C4-2B (cell line): ENCODE data around the gene LRRFIP1.

Source experiments
- ZFX ChIP-seq: fragments of 450-650 bp; IDR thresholded peaks from 2 replicates; pipeline ENCODE4 v1.6.1; 2017
- TF ChIP-seq, protein P1 (sequence below): fragments of 450-650 bp; conservative IDR thresholded peaks from 2 replicates; pipeline ENCODE4 v1.5.1; 2017; ENCODE audit warnings: mild to moderate bottlenecking

DNA sequence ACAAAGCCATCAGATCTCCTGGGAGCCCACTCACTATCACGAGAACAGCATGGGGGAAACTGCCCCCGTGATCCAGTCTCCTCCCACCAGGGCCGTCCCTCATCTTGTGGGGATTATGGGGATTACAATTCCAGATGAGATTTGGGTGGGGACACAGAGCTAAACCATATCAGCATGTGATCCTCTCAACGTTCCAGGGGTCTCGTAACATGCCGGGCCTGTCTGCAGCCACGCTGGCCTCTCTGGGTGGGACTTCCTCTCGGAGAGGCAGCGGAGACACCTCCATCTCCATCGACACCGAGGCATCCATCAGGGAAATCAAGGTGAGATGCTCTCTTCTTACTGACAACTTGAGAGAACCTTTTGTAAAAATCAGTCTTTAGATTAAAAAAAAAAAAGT, 121.6 kb downstream of the LRRFIP1 start:
- TF ChIP-seq, protein P1, sequence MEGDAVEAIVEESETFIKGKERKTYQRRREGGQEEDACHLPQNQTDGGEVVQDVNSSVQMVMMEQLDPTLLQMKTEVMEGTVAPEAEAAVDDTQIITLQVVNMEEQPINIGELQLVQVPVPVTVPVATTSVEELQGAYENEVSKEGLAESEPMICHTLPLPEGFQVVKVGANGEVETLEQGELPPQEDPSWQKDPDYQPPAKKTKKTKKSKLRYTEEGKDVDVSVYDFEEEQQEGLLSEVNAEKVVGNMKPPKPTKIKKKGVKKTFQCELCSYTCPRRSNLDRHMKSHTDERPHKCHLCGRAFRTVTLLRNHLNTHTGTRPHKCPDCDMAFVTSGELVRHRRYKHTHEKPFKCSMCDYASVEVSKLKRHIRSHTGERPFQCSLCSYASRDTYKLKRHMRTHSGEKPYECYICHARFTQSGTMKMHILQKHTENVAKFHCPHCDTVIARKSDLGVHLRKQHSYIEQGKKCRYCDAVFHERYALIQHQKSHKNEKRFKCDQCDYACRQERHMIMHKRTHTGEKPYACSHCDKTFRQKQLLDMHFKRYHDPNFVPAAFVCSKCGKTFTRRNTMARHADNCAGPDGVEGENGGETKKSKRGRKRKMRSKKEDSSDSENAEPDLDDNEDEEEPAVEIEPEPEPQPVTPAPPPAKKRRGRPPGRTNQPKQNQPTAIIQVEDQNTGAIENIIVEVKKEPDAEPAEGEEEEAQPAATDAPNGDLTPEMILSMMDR = no peak
- no peak for TF ChIP-seq ZFX
